GM12864 (cell line): ENCODE data around the gene CARMIL1.
A peak's percentile ranks its signal among the peaks of the same experiment; 100 is the strongest.

Experiments
- DNase-seq: peaks from one replicate; pipeline ENCODE4 v3.0.0-alpha.2; 2011; ENCODE audit warnings: low read depth
- H3K4me3 ChIP-seq: 2 replicates; pipeline ENCODE4 v1.5.1; 2011; ENCODE audit warnings: mild to moderate bottlenecking, low read depth, low read length, control low read depth
- CTCF ChIP-seq: IDR thresholded peaks from 2 replicates; pipeline ENCODE4 v1.5.1; 2011; ENCODE audit warnings: low read depth, mild to moderate bottlenecking, moderate library complexity, low read length, control low read depth, inconsistent platforms; ENCODE audit errors: missing control alignments

Gene CARMIL1

GRCh38 chr6:25465941-25466340 lies 186.8 kb downstream of the CARMIL1 start:
- no peak for TF ChIP-seq CTCF
- H3K4me3 ChIP-seq: no peak overlapping the region
- DNase-seq: no peak

- no peak overlapping the region for H3K4me3 ChIP-seq
- no peak for TF ChIP-seq CTCF
- no peak for DNase-seq
Measured at GRCh38 chr6:25468881-25469280, 189.7 kb downstream of the CARMIL1 start.

DNA sequence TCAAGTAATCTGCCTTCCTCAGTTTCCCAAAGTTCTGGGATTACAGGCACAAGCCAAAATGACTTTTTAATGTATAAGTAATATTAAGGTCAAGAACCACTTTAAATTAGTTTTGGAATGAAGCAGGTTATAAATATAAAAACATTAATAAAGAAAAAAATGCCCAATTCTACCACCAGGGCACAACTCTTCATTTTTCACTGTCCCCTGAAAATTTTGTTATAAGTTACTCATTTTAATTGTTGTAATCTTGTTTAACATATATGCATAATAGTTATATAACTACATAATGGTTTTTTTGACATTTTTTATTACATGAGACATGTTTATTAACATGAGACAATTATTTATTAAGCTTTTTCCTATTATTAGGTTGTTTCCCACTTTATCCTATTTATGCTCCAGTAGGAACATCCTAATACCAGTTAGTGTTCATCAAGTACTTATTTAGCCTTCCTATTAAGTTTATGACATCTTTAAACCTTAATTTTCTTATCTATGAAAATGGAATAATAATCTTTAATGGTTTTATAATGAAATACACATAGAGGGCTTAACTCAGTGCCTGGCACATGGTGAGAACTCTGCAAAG lies 190.7 kb downstream of the CARMIL1 start:
- no peak for DNase-seq
- no peak overlapping the region for H3K4me3 ChIP-seq
- TF ChIP-seq CTCF: no peak

DNA sequence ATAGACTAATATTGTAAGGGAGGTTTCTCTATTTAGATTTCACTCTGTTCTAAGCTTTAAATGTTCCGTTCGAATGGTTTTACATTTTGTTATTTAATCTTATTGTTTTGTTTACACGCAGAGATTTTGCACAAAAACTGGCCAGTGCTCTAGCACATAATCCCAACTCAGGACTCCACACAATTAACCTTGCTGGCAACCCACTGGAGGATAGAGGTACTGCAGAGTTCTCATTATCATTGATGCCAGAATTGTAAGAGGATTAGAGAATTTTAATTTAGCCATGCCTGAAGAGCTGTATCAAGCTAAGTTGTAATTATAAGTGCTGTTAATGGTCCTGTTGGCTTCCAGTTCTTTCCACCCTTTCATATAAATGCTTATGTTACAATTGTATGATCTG lies 193.1 kb downstream of the CARMIL1 start:
- H3K4me3 ChIP-seq: no peak overlapping the region
- no peak for DNase-seq
- peak; percentile 32 for TF ChIP-seq CTCF

GRCh38 chr6:25472906-25473305 lies 193.7 kb downstream of the CARMIL1 start:
- no peak for DNase-seq
- no peak overlapping the region for H3K4me3 ChIP-seq
- TF ChIP-seq CTCF: no peak

- H3K4me3 ChIP-seq: no peak overlapping the region
- DNase-seq: no peak
- TF ChIP-seq CTCF: no peak
Measured at GRCh38 chr6:25473447-25473846, 194.3 kb downstream of the CARMIL1 start.

GRCh38 chr6:25476126-25476525 lies 197.0 kb downstream of the CARMIL1 start:
- H3K4me3 ChIP-seq: no peak overlapping the region
- DNase-seq: no peak
- TF ChIP-seq CTCF: no peak
